Peyer's patch (tissue), 4 donors: ENCODE results near the gene ANOS1.

Source experiments
- POLR2A ChIP-seq, 2 donors: fragments of 450-650 bp; IDR thresholded peaks; one replicate each; pipeline ENCODE4 v1.5.1; 2017; ENCODE audit warnings: antibody characterized with exemption in 2 of 2, mild to moderate bottlenecking in 2 of 2, moderate library complexity in 2 of 2
- TF ChIP-seq, protein P1 (sequence below), 6 experiments: fragments of 450-650 bp in 4 of 6; fragments of 200-600 bp in 2 of 6; sonication (generic) in 1 of 6; IDR thresholded peaks; one replicate each; pipeline ENCODE4 v1.5.1; 2017 to 2019; ENCODE audit warnings: antibody characterized with exemption in 6 of 6, mild to moderate bottlenecking in 3 of 6, moderate library complexity in 1 of 6

DNA sequence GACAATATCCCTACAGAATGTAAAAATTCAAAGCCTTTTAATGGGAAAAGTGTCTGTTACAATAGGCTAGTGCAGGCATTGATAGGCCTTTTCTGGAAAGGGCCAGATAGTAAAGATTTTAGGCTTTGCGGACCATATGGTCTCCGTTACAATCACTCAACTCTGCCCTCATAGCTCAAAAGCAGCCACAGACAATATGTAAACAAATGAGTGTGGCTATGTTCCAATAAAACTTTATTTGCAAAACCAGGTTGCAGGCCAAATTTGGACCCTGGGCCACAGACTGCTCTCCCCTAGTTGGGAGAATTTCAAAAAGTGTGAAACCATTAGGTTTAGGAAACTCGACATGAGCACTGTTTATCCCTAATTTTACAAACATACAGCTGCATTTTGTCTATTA, 155.1 kb downstream of the ANOS1 start:
- TF ChIP-seq, protein P1, sequence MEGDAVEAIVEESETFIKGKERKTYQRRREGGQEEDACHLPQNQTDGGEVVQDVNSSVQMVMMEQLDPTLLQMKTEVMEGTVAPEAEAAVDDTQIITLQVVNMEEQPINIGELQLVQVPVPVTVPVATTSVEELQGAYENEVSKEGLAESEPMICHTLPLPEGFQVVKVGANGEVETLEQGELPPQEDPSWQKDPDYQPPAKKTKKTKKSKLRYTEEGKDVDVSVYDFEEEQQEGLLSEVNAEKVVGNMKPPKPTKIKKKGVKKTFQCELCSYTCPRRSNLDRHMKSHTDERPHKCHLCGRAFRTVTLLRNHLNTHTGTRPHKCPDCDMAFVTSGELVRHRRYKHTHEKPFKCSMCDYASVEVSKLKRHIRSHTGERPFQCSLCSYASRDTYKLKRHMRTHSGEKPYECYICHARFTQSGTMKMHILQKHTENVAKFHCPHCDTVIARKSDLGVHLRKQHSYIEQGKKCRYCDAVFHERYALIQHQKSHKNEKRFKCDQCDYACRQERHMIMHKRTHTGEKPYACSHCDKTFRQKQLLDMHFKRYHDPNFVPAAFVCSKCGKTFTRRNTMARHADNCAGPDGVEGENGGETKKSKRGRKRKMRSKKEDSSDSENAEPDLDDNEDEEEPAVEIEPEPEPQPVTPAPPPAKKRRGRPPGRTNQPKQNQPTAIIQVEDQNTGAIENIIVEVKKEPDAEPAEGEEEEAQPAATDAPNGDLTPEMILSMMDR (IDR thresholded peaks at IDR 0.05): no peak
- no peak for TF ChIP-seq POLR2A (IDR thresholded peaks at IDR 0.05)
